Measurements from ENCODE around the gene PRKAG2. TPM values are rescaled to one million over a fixed set of nuclear protein-coding genes. Genes with fewer than 3 reads are reported as not detected.

Gene PRKAG2
- total RNA-seq, 1 donor, result 42.7 TPM

- Histone ChIP-seq H3K27me3 (ENCODE audit: insufficient read depth, low read length) (no peaks in the 10 kb centered on the region), H3K4me3 (ENCODE audit: low read length) (no peak overlapping the region), H3K4me1 (ENCODE audit: insufficient read depth, low read length) (peaks cover 17% of the 10 kb centered on the region), H3K9me3 (ENCODE audit: low read depth, low read length) (no peaks in the 10 kb centered on the region)
Observed at GRCh38 chr7:151697515-151697895, 179.4 kb downstream of the PRKAG2 start.

DNA sequence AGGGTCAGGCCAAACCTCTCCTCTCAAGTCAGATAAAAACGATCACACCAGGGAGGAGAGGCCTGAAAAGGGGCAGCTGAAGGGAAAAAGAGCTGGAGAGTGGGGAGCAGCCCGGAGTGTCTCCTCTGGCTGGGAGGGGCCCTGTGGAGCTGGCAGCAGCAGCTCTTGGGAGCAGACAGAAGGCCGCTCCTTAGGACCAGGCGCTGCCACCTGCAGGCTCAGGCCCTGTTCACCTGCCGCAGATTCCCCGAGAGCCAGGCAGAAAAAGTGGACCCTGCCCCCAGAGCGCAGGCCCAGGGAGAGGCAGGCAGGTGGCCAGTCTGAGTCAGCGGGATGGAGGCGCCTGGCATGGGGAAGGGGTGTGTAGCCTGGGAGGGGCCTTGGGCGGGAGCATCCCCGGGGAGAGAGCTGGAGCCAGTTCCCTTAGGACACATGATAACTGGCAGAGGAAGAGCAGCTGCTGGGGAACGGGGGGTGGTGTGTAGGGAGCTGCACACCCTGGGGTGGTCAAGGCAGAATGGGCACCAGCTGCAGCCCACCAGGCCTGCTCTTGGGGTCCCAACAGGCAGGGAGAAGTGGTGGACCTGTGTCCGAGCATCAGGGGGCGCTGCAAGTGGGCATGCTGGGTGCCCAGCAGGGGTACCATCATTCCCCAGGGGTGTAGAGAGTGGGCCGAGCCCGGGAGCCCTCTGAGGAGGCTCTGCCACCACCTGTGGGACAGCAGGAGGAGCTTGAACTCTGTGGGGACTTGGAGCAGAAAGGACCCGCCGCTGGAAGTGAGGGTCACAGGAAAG is 180.0 kb downstream of the PRKAG2 start:
- no peak overlapping the region for H3K4me3 ChIP-seq (ENCODE audit: low read length)
- H3K4me1 ChIP-seq (ENCODE audit: insufficient read depth, low read length), result peaks cover 17% of the 10 kb centered on the region
- H3K27me3 ChIP-seq (ENCODE audit: insufficient read depth, low read length), result no peaks in the 10 kb centered on the region
- no peaks in the 10 kb centered on the region for H3K9me3 ChIP-seq (ENCODE audit: low read depth, low read length)

GRCh38 chr7:151695951-151696541 is 180.9 kb downstream of the PRKAG2 start:
- peaks cover 17% of the 10 kb centered on the region for H3K4me1 ChIP-seq (ENCODE audit: insufficient read depth, low read length)
- no peaks in the 10 kb centered on the region for H3K9me3 ChIP-seq (ENCODE audit: low read depth, low read length)
- no peak overlapping the region for H3K4me3 ChIP-seq (ENCODE audit: low read length)
- no peaks in the 10 kb centered on the region for H3K27me3 ChIP-seq (ENCODE audit: insufficient read depth, low read length)

- no peaks in the 10 kb centered on the region for H3K27me3 ChIP-seq (ENCODE audit: insufficient read depth, low read length)
- H3K4me1 ChIP-seq (ENCODE audit: insufficient read depth, low read length), result peaks cover 7% of the 10 kb centered on the region
- H3K9me3 ChIP-seq (ENCODE audit: low read depth, low read length), result no peaks in the 10 kb centered on the region
Observed at GRCh38 chr7:151694828-151695580, 181.9 kb downstream of the PRKAG2 start.

DNA sequence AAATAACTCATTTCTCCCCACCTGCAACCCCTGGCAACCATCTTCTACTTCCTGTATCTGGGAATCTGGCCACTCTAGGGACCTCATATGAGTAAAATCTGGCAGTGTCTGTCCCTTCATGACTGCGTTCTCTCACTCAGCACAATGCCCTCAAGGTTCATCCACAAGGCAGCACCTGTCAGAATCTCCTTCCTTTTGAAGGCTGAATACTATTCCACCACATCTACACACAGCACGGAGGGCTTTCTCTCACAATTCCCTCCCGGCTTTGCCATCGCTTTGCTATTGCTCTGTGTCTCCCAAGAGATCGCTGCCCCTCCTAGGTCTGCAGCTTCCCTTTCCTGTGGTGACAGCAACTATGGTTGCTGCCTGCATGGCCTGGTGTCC is 182.5 kb downstream of the PRKAG2 start:
- H3K4me1 ChIP-seq (ENCODE audit: insufficient read depth, low read length), result peaks cover 1% of the 10 kb centered on the region
- H3K9me3 ChIP-seq (ENCODE audit: low read depth, low read length), result no peaks in the 10 kb centered on the region
- H3K4me3 ChIP-seq (ENCODE audit: low read length), result no peak overlapping the region
- no peaks in the 10 kb centered on the region for H3K27me3 ChIP-seq (ENCODE audit: insufficient read depth, low read length)

More at GRCh38 chr7:151694828-151695580, 181.9 kb downstream of the PRKAG2 start:
- no peak overlapping the region for H3K4me3 ChIP-seq (ENCODE audit: low read length)

DNA sequence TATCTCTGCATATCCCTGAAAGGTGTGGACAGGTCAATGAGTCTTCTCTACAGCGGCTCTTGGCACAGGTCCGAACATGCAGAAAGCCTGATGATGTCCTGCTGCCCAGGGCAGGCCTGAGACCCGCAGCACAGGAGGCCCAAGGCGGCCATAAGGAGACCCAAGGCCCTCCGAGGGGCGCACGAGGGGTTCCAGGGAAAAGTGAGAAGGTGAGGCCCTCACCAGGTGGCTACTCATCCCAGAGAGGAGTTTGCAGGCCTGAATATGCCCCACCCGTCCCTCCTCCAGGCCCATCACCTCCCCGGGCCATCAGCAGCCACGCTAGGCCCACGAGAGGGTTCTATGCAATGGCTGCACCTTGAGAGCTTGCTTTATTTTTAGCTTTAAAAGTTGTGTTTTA is 183.8 kb downstream of the PRKAG2 start:
- Histone ChIP-seq H3K4me1 (ENCODE audit: insufficient read depth, low read length) (no peaks in the 10 kb centered on the region), H3K9me3 (ENCODE audit: low read depth, low read length) (no peaks in the 10 kb centered on the region), H3K27me3 (ENCODE audit: insufficient read depth, low read length) (no peaks in the 10 kb centered on the region), H3K4me3 (ENCODE audit: low read length) (no peak overlapping the region)

GRCh38 chr7:151692721-151693120 is 184.2 kb downstream of the PRKAG2 start:
- H3K4me1 ChIP-seq (ENCODE audit: insufficient read depth, low read length), result no peaks in the 10 kb centered on the region
- no peaks in the 10 kb centered on the region for H3K27me3 ChIP-seq (ENCODE audit: insufficient read depth, low read length)
- H3K4me3 ChIP-seq (ENCODE audit: low read length), result no peak overlapping the region
- no peaks in the 10 kb centered on the region for H3K9me3 ChIP-seq (ENCODE audit: low read depth, low read length)

DNA sequence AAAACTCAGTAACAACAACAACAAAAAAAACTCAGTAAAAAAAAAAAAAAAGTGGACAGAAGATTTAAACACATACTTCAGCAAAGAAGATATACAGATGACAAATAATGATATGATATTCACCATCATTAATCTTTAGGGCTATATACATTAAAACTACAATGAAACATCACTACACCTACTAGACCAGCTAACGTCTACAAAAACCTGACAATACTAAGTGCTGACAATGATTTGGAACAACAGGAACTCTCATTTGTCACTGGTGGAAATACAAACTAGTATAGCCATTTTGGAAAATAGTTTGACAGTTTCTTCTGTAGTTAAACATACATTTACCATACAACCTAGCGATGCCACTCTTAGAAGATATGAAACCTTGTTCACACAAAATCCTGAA is 185.5 kb downstream of the PRKAG2 start:
- no peaks in the 10 kb centered on the region for H3K27me3 ChIP-seq (ENCODE audit: insufficient read depth, low read length)
- no peak overlapping the region for H3K4me3 ChIP-seq (ENCODE audit: low read length)
- no peaks in the 10 kb centered on the region for H3K4me1 ChIP-seq (ENCODE audit: insufficient read depth, low read length)
- H3K9me3 ChIP-seq (ENCODE audit: low read depth, low read length), result no peaks in the 10 kb centered on the region

DNA sequence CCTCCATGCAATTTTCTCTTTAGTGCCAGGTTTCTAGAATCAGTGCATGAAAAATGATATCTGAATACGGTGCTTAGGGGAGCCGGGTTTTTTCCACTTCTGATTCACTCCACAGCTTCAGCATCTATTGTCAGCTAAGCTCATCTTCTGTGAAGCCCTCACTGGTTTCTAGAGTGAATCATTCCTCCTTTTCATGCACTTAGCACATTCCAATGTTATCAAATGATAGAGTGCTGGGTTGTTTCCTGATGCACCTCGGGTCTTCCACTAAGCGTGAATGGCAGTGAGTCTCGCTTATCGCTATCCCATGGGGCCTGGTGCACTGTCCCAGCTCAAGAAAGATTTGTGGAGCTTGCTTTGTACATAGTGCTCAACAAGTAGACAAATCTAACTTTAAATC is 186.3 kb downstream of the PRKAG2 start:
- H3K4me1 ChIP-seq (ENCODE audit: insufficient read depth, low read length), result no peaks in the 10 kb centered on the region
- no peaks in the 10 kb centered on the region for H3K27me3 ChIP-seq (ENCODE audit: insufficient read depth, low read length)
- no peaks in the 10 kb centered on the region for H3K9me3 ChIP-seq (ENCODE audit: low read depth, low read length)
- no peak overlapping the region for H3K4me3 ChIP-seq (ENCODE audit: low read length)

- no peak overlapping the region for H3K4me3 ChIP-seq (ENCODE audit: low read length)
- no peaks in the 10 kb centered on the region for H3K4me1 ChIP-seq (ENCODE audit: insufficient read depth, low read length)
- no peaks in the 10 kb centered on the region for H3K9me3 ChIP-seq (ENCODE audit: low read depth, low read length)
- no peaks in the 10 kb centered on the region for H3K27me3 ChIP-seq (ENCODE audit: insufficient read depth, low read length)
Observed at GRCh38 chr7:151689196-151689971, 187.5 kb downstream of the PRKAG2 start.

GRCh38 chr7:151688236-151688780 is 188.6 kb downstream of the PRKAG2 start:
- Histone ChIP-seq H3K4me3 (ENCODE audit: low read length) (no peak overlapping the region), H3K27me3 (ENCODE audit: insufficient read depth, low read length) (no peaks in the 10 kb centered on the region), H3K9me3 (ENCODE audit: low read depth, low read length) (no peaks in the 10 kb centered on the region), H3K4me1 (ENCODE audit: insufficient read depth, low read length) (no peaks in the 10 kb centered on the region)

- no peak overlapping the region for H3K4me3 ChIP-seq (ENCODE audit: low read length)
- H3K27me3 ChIP-seq (ENCODE audit: insufficient read depth, low read length), result no peaks in the 10 kb centered on the region
- no peaks in the 10 kb centered on the region for H3K4me1 ChIP-seq (ENCODE audit: insufficient read depth, low read length)
- no peaks in the 10 kb centered on the region for H3K9me3 ChIP-seq (ENCODE audit: low read depth, low read length)
Observed at GRCh38 chr7:151687523-151688235, 189.2 kb downstream of the PRKAG2 start.

GRCh38 chr7:151686826-151687225 is 190.1 kb downstream of the PRKAG2 start:
- no peak overlapping the region for H3K4me3 ChIP-seq (ENCODE audit: low read length)
- H3K27me3 ChIP-seq (ENCODE audit: insufficient read depth, low read length), result no peaks in the 10 kb centered on the region
- no peaks in the 10 kb centered on the region for H3K9me3 ChIP-seq (ENCODE audit: low read depth, low read length)
- no peaks in the 10 kb centered on the region for H3K4me1 ChIP-seq (ENCODE audit: insufficient read depth, low read length)

All from mononuclear cell (primary cell).